GM12875 (cell line): Measurements from ENCODE around the gene MRPS10.

ENCODE experiments used
- H3K4me3 ChIP-seq: one replicate; pipeline ENCODE4 v1.5.1; 2011; ENCODE audit warnings: low read depth, low read length, control low read depth
- CTCF ChIP-seq: IDR thresholded peaks from 2 replicates; pipeline ENCODE4 v1.5.1; 2011; ENCODE audit warnings: low read depth, mild to moderate bottlenecking, control low read depth, inconsistent platforms, low read length, moderate library complexity, borderline replicate concordance; ENCODE audit not compliant: insufficient read depth

MRPS10 gene

GRCh38 chr6:42251911-42252637, 34.4 kb upstream of the MRPS10 start:
- H3K4me3 ChIP-seq = no peak overlapping the region
- no peak for TF ChIP-seq CTCF

DNA sequence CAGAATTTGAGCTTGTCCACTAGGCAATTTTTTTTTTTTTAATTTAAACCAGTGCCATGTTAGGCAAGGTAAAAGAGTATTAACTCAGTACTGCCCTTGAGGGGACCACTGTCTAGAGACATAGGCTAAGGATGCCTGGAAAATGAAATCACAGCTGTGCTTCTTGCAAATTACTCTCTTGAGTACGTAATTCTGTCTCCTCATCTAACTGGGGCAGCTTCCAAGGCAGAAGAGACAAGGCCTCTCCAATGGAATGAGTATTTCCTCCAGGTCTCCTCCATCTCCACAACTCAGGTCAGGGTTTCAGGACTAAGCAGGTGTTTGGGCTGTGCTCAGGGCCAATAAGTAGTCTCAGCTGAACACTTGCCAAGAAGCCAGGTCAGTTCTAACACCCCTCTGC, 33.8 kb upstream of the MRPS10 start:
- TF ChIP-seq CTCF = no peak
- no peak overlapping the region for H3K4me3 ChIP-seq

DNA sequence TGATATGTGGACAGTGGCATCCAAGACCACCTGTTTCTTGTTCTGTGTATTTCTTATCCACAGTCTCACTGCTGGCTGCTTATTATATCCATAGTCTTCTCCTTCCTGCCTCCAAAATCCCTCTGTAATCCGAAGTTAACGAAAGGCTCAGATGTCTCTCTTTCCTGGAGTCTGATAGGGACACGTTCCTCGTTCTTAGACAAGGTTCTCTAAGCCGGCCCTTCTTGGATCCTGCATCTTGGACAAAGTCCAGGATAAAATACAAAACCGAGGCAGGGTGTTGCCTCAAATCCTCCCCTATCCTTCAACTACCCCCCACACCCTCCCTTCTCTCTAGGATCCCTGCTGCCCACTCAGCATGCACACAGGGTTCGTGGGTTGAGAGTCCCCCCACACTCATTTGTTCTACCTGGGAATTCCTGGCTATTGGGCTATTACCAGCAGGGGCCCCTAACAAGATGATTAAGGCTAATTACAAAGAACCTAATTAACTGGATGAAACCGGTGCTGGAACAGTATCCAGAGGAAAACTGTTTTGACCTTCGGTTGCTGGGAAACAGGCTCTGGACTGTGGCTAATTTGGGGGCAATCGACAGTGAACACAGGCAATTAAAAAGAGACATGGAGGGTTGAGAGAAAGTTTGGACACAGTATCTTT, 32.7 kb upstream of the MRPS10 start:
- no peak overlapping the region for H3K4me3 ChIP-seq
- TF ChIP-seq CTCF = no peak

- TF ChIP-seq CTCF = no peak
- no peak overlapping the region for H3K4me3 ChIP-seq
Observed at GRCh38 chr6:42249279-42249678, 31.6 kb upstream of the MRPS10 start.

- TF ChIP-seq CTCF = no peak
- no peak overlapping the region for H3K4me3 ChIP-seq
Observed at GRCh38 chr6:42243046-42243445, 25.4 kb upstream of the MRPS10 start.

DNA sequence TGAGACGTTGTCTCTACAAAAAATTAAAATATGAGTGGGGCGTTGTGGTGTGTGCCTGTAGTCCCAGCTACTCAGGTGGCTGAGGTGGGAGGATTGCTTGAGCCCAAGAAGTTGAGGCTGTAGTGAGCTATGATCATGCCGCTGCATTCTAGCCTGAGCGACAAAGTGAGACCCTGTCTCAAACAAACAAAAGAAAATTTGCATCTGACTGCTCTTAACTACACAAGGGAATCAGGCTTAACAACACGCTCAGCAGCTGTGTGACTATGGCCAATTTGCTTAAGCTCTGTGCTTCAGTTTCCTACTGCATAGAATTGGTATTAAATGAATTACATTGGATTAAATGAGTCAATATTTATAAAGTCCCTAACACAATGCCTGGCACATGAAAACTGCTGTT, 24.3 kb upstream of the MRPS10 start:
- H3K4me3 ChIP-seq = no peak overlapping the region
- no peak for TF ChIP-seq CTCF
